Esophagus (tissue), 2 donors: Measurements from ENCODE around the gene TBATA. TPM values are rescaled to one million over a fixed set of nuclear protein-coding genes. Genes with fewer than 3 reads are reported as not detected.

ENCODE experiments used
- H3K27ac ChIP-seq, 2 donors: one replicate each; pipeline ENCODE4 v1.5.1; 2013; ENCODE audit warnings: low read depth in 2 of 2, mild to moderate bottlenecking in 2 of 2, inconsistent platforms in 1 of 2, low read length in 1 of 2, moderate library complexity in 1 of 2
- H3K27me3 ChIP-seq, 2 donors: one replicate each; pipeline ENCODE4 v1.6.1; 2013; ENCODE audit warnings: low read length in 2 of 2, control low read depth in 1 of 2, mild to moderate bottlenecking in 1 of 2; ENCODE audit not compliant: insufficient read depth in 2 of 2, control insufficient read depth in 1 of 2
- H3K36me3 ChIP-seq, 2 donors: one replicate each; pipeline ENCODE4 v1.6.1; 2013; ENCODE audit warnings: low read length in 1 of 2; ENCODE audit not compliant: control insufficient read depth in 2 of 2, insufficient read depth in 2 of 2
- H3K4me1 ChIP-seq, 2 donors: one replicate each; pipeline ENCODE4 v1.6.1; 2013; ENCODE audit warnings: low read length in 1 of 2; ENCODE audit not compliant: control insufficient read depth in 2 of 2, insufficient read depth in 2 of 2
- H3K4me3 ChIP-seq, 2 donors: one replicate each; pipeline ENCODE4 v1.5.1; 2013; ENCODE audit warnings: low read length in 2 of 2, mild to moderate bottlenecking in 2 of 2, low read depth in 1 of 2, moderate library complexity in 1 of 2
- H3K9me3 ChIP-seq, 2 donors: one replicate each; pipeline ENCODE4 v1.6.1; 2013; ENCODE audit warnings: mild to moderate bottlenecking in 2 of 2, low read depth in 1 of 2, low read length in 1 of 2, moderate library complexity in 1 of 2; ENCODE audit not compliant: control insufficient read depth in 2 of 2, insufficient read depth in 1 of 2
- WGBS, 2 donors: extraction: QIAGEN DNeasy Blood & Tissue Kit; methylation state at CpG; one replicate each; pipeline ENCODE4 v1.1.7; 2013; 5-methylcytosine and 5-hydroxymethylcytosine counted together
- polyA plus RNA-seq, 2 donors: library from polyadenylated mRNA; stranded (reverse); fragments of 200-250 nt; gene quantifications; one replicate each; pipeline ENCODE4 v1.2.3, GENCODE V29; 2013
- donor health status: healthy with polysubstance abuse.
- donor health status: Bipolar disorder and iron deficiency.

The TBATA gene
- polyA plus RNA-seq, 2 donors: not detected

- H3K9me3 ChIP-seq: no peaks in the 10 kb centered on the region
- H3K27me3 ChIP-seq: no peaks in the 10 kb centered on the region
- no peaks in the 10 kb centered on the region for H3K4me1 ChIP-seq
- H3K36me3 ChIP-seq: no peaks in the 10 kb centered on the region
- H3K27ac ChIP-seq: no peak overlapping the region
- no peak overlapping the region for H3K4me3 ChIP-seq
- WGBS, 2 donors: 91 to 94% methylated on average over 3 of the region's 3 CpGs
These were observed 47.0 kb downstream of the TBATA start for GRCh38 chr10:70738006-70738760.

GRCh38 chr10:70737250-70737649 lies 47.9 kb downstream of the TBATA start:
- H3K4me1 ChIP-seq: no peaks in the 10 kb centered on the region
- 48 to 71% methylated on average over 6 of the region's 6 CpGs for WGBS, 2 donors
- no peak overlapping the region for H3K27ac ChIP-seq
- no peaks in the 10 kb centered on the region for H3K36me3 ChIP-seq
- H3K9me3 ChIP-seq: no peaks in the 10 kb centered on the region
- H3K4me3 ChIP-seq: no peak overlapping the region
- H3K27me3 ChIP-seq: no peaks in the 10 kb centered on the region

- Histone ChIP-seq H3K36me3 (no peaks in the 10 kb centered on the region), H3K4me3 (no peak overlapping the region), H3K27ac (no peak overlapping the region), H3K9me3 (no peaks in the 10 kb centered on the region), H3K27me3 (no peaks in the 10 kb centered on the region), H3K4me1 (no peaks in the 10 kb centered on the region)
- 85 to 91% methylated on average over 3 of the region's 3 CpGs for WGBS, 2 donors
These were observed 48.7 kb downstream of the TBATA start for GRCh38 chr10:70736525-70736924.

GRCh38 chr10:70735161-70735560 lies 50.0 kb downstream of the TBATA start:
- no peaks in the 10 kb centered on the region for H3K4me1 ChIP-seq
- no peaks in the 10 kb centered on the region for H3K27me3 ChIP-seq
- H3K36me3 ChIP-seq: no peaks in the 10 kb centered on the region
- 71 to 83% methylated on average over 3 of the region's 3 CpGs for WGBS, 2 donors
- no peaks in the 10 kb centered on the region for H3K9me3 ChIP-seq
- no peak overlapping the region for H3K27ac ChIP-seq
- no peak overlapping the region for H3K4me3 ChIP-seq

GRCh38 chr10:70733051-70733450 lies 52.1 kb downstream of the TBATA start:
- H3K9me3 ChIP-seq: no peaks in the 10 kb centered on the region
- WGBS, 2 donors: 96 to 98% methylated on average over 1 of the region's 1 CpG
- H3K4me3 ChIP-seq: no peak overlapping the region
- no peak overlapping the region for H3K27ac ChIP-seq
- H3K4me1 ChIP-seq: no peaks in the 10 kb centered on the region
- H3K27me3 ChIP-seq: no peaks in the 10 kb centered on the region
- peaks cover 0 to 2% of the 10 kb centered on the region in 2 donors for H3K36me3 ChIP-seq

- no peaks in the 10 kb centered on the region for H3K27me3 ChIP-seq
- H3K36me3 ChIP-seq: peaks cover 0 to 2% of the 10 kb centered on the region in 2 donors
- no peak overlapping the region for H3K4me3 ChIP-seq
- no peaks in the 10 kb centered on the region for H3K4me1 ChIP-seq
- no peaks in the 10 kb centered on the region for H3K9me3 ChIP-seq
- WGBS, 2 donors: 88 to 94% methylated on average over 4 of the region's 4 CpGs
- H3K27ac ChIP-seq: no peak overlapping the region
These were observed 52.6 kb downstream of the TBATA start for GRCh38 chr10:70732569-70732968.

- H3K27ac ChIP-seq: no peak overlapping the region
- H3K4me3 ChIP-seq: no peak overlapping the region
- H3K36me3 ChIP-seq: peaks cover 0 to 2% of the 10 kb centered on the region in 2 donors
- 66 to 75% methylated on average over 2 of the region's 2 CpGs for WGBS, 2 donors
- no peaks in the 10 kb centered on the region for H3K27me3 ChIP-seq
- H3K4me1 ChIP-seq: no peaks in the 10 kb centered on the region
- H3K9me3 ChIP-seq: no peaks in the 10 kb centered on the region
These were observed 54.2 kb downstream of the TBATA start for GRCh38 chr10:70730955-70731354.

- Histone ChIP-seq H3K27ac (no peak overlapping the region), H3K9me3 (no peaks in the 10 kb centered on the region), H3K4me3 (no peak overlapping the region), H3K27me3 (no peaks in the 10 kb centered on the region), H3K4me1 (no peaks in the 10 kb centered on the region), H3K36me3 (peaks cover 0 to 2% of the 10 kb centered on the region in 2 donors)
- WGBS, 2 donors: 63 to 75% methylated on average over 16 of the region's 16 CpGs
These were observed 55.3 kb downstream of the TBATA start for GRCh38 chr10:70729763-70730357.

GRCh38 chr10:70728328-70728727 lies 56.8 kb downstream of the TBATA start:
- Histone ChIP-seq H3K9me3 (no peaks in the 10 kb centered on the region), H3K36me3 (peaks cover 0 to 2% of the 10 kb centered on the region in 2 donors), H3K27ac (no peak overlapping the region), H3K4me1 (no peaks in the 10 kb centered on the region), H3K27me3 (no peaks in the 10 kb centered on the region), H3K4me3 (no peak overlapping the region)
- WGBS, 2 donors: 70 to 73% methylated on average over 2 of the region's 2 CpGs
